ENCODE data around the gene FGD2.

Gene FGD2

DNA sequence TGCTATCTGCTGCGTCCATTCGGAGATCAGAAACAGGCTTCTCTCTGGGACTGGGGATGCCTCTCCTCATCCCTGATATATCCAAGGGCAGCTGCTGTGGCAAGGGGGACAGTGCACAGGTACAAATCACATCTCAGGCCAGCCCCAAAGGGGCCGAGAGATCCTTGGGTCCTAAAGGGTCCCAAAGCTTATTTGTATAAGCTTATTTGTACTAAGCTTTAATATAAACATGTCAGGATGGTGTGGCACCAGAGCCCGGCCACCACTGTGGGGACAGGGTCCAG lies 45.3 kb downstream of the FGD2 start:
- peak overlapping the region in 1 of 2 donors; percentile 63 for H3K27ac ChIP-seq (ENCODE audit: low read depth in 2 of 2, low read length in 2 of 2)
- no peaks in the 10 kb centered on the region for H3K9me3 ChIP-seq (ENCODE audit: control insufficient read depth in 2 of 2, low read length in 2 of 2)
- peaks cover 21 to 26% of the 10 kb centered on the region in 2 donors for H3K4me1 ChIP-seq (ENCODE audit: control insufficient read depth in 2 of 2, insufficient read depth in 2 of 2, low read length in 2 of 2)
- peak overlapping the region in 1 of 2 donors; percentile 32 for H3K9ac ChIP-seq (ENCODE audit: low read depth in 1 of 2, low read length in 2 of 2)
- H3K27me3 ChIP-seq (ENCODE audit: control insufficient read depth in 2 of 2, insufficient read depth in 2 of 2, low read length in 2 of 2) = no peaks in the 10 kb centered on the region
- H3K36me3 ChIP-seq (ENCODE audit: control insufficient read depth in 2 of 2, insufficient read depth in 2 of 2, low read length in 2 of 2) = no peaks in the 10 kb centered on the region
- no peak overlapping the region for H3K4me3 ChIP-seq (ENCODE audit: low read length in 2 of 2)

DNA sequence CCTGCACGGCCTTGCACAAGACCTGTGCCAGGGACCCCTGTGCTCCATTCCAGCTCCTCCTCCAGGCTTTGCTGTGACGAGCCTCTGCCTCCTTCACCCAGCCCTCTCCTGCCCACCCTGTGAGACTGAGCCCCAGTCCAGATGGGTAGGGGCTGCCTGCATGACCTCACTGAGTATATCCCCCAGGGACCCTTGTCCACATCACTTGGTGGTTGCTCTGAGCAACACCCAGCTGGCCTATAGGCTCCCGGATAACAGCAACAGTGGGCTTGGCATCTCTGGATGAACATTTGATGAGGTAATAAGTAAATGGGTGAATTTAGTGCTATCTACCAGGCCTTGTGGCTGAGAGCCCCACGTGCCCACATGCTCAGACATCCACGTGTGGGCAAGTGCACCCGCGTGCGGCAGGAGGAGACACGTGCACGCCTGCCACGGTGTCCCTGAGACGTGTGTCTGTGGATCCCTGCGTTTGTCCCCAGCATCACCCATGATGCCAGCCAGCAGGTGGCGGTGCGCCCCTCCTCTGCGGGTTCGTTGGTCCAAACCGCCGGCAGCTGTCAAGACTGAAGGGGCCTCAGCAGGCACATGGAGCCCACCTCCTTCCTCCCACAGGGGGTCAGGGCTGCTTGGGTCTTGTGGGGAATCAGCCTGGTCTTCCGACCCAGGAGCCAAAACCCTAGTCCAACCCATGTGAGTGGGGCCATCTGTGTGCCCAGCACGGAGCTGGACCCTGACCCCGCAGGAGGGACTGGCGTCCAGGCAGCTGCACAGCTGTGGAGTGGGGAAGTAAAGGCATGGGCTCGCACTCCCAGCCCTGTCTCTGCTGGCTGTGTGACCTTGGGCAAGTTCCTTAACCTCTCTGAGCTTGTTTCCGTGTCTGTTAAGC lies 45.9 kb downstream of the FGD2 start:
- peak overlapping the region; percentile 8 to 21 for H3K4me3 ChIP-seq (ENCODE audit: low read length in 2 of 2)
- peaks cover 21 to 26% of the 10 kb centered on the region in 2 donors for H3K4me1 ChIP-seq (ENCODE audit: control insufficient read depth in 2 of 2, insufficient read depth in 2 of 2, low read length in 2 of 2)
- no peak overlapping the region for H3K9ac ChIP-seq (ENCODE audit: low read depth in 1 of 2, low read length in 2 of 2)
- no peaks in the 10 kb centered on the region for H3K27me3 ChIP-seq (ENCODE audit: control insufficient read depth in 2 of 2, insufficient read depth in 2 of 2, low read length in 2 of 2)
- peak overlapping the region in 1 of 2 donors; percentile 9 for H3K27ac ChIP-seq (ENCODE audit: low read depth in 2 of 2, low read length in 2 of 2)
- no peaks in the 10 kb centered on the region for H3K9me3 ChIP-seq (ENCODE audit: control insufficient read depth in 2 of 2, low read length in 2 of 2)
- no peaks in the 10 kb centered on the region for H3K36me3 ChIP-seq (ENCODE audit: control insufficient read depth in 2 of 2, insufficient read depth in 2 of 2, low read length in 2 of 2)

DNA sequence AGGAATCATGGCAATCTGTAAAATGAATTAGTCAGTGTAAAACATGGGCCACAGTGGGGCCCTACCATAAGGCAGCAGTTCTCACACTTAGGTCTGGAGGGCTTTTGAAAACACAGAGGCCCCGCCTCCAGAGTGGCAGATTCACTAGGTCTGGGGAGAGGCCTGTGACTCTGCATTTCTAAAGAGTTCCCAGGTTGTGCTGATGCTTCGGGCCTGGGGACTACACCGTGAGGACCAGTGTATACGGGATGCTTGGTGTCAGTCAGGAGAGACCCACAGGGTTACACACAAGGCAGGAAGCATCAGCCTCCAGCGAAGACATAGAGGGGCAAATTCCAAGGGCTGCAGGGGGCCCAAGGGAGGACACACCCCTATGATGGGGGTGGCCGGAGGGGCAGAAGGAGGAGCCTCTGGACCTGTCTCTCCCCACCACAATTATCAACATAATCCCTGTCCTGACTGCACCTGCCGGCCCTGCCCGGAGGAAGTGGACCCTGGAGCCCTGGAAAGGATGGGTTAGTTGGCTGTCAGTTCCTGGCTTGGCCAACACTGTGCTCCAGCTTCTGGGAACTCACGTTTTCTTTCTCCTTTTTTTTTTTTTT lies 46.7 kb downstream of the FGD2 start:
- no peak overlapping the region for H3K4me3 ChIP-seq (ENCODE audit: low read length in 2 of 2)
- H3K27me3 ChIP-seq (ENCODE audit: control insufficient read depth in 2 of 2, insufficient read depth in 2 of 2, low read length in 2 of 2) = no peaks in the 10 kb centered on the region
- H3K27ac ChIP-seq (ENCODE audit: low read depth in 2 of 2, low read length in 2 of 2) = no peak overlapping the region
- no peak overlapping the region for H3K9ac ChIP-seq (ENCODE audit: low read depth in 1 of 2, low read length in 2 of 2)
- H3K4me1 ChIP-seq (ENCODE audit: control insufficient read depth in 2 of 2, insufficient read depth in 2 of 2, low read length in 2 of 2) = peaks cover 21 to 26% of the 10 kb centered on the region in 2 donors
- H3K9me3 ChIP-seq (ENCODE audit: control insufficient read depth in 2 of 2, low read length in 2 of 2) = no peaks in the 10 kb centered on the region
- H3K36me3 ChIP-seq (ENCODE audit: control insufficient read depth in 2 of 2, insufficient read depth in 2 of 2, low read length in 2 of 2) = no peaks in the 10 kb centered on the region

DNA sequence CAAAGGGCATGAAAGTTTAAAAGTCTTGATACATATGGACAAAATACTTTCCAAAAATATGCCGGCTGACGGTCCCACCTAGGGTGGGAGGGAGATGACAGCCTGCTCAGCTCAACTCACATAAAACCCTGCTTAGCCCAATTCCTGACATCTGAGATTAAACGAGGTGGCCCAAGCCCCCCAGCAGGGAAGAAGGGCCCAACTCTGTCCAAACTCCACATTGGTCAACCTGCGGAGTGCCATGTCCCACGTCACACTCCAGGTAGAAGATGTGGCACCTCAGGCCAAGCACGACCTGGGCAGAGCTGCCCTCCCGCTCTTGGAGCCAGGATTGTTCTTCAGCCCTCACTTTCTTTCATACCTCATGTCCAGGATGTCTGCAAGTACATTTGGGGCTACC lies 48.2 kb downstream of the FGD2 start:
- H3K4me3 ChIP-seq (ENCODE audit: low read length in 2 of 2) = no peak overlapping the region
- peaks cover 21% of the 10 kb centered on the region in 2 donors for H3K4me1 ChIP-seq (ENCODE audit: control insufficient read depth in 2 of 2, insufficient read depth in 2 of 2, low read length in 2 of 2)

DNA sequence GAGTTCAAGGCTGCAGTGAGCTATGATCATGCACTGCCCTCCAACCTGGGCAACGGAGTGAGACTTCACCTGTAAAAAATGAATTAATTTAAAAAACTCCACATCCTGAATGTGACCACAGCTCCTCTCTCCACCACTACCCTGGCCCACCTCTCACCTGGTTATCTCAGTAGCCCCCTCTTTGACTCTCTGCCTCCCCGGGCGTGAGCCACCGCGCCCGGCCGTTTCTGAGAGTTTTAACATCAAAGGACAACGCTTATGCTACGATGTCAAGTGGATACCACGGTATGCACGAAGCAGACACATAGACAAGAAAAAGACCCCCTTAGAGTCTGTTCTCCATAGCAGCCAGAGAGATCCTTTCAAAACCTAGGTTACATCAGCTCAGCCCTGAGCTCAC lies 48.7 kb downstream of the FGD2 start:
- H3K9me3 ChIP-seq (ENCODE audit: control insufficient read depth in 2 of 2, low read length in 2 of 2) = no peaks in the 10 kb centered on the region
- peaks cover 20 to 21% of the 10 kb centered on the region in 2 donors for H3K4me1 ChIP-seq (ENCODE audit: control insufficient read depth in 2 of 2, insufficient read depth in 2 of 2, low read length in 2 of 2)
- no peak overlapping the region for H3K9ac ChIP-seq (ENCODE audit: low read depth in 1 of 2, low read length in 2 of 2)
- H3K27ac ChIP-seq (ENCODE audit: low read depth in 2 of 2, low read length in 2 of 2) = no peak overlapping the region
- no peak overlapping the region for H3K4me3 ChIP-seq (ENCODE audit: low read length in 2 of 2)
- no peaks in the 10 kb centered on the region for H3K27me3 ChIP-seq (ENCODE audit: control insufficient read depth in 2 of 2, insufficient read depth in 2 of 2, low read length in 2 of 2)
- H3K36me3 ChIP-seq (ENCODE audit: control insufficient read depth in 2 of 2, insufficient read depth in 2 of 2, low read length in 2 of 2) = no peaks in the 10 kb centered on the region

More for the DNA sequence above, 48.2 kb downstream of the FGD2 start:
- no peak overlapping the region for H3K9ac ChIP-seq (ENCODE audit: low read depth in 1 of 2, low read length in 2 of 2)
- no peaks in the 10 kb centered on the region for H3K36me3 ChIP-seq (ENCODE audit: control insufficient read depth in 2 of 2, insufficient read depth in 2 of 2, low read length in 2 of 2)
- H3K27me3 ChIP-seq (ENCODE audit: control insufficient read depth in 2 of 2, insufficient read depth in 2 of 2, low read length in 2 of 2) = no peaks in the 10 kb centered on the region
- no peaks in the 10 kb centered on the region for H3K9me3 ChIP-seq (ENCODE audit: control insufficient read depth in 2 of 2, low read length in 2 of 2)
- no peak overlapping the region for H3K27ac ChIP-seq (ENCODE audit: low read depth in 2 of 2, low read length in 2 of 2)

DNA sequence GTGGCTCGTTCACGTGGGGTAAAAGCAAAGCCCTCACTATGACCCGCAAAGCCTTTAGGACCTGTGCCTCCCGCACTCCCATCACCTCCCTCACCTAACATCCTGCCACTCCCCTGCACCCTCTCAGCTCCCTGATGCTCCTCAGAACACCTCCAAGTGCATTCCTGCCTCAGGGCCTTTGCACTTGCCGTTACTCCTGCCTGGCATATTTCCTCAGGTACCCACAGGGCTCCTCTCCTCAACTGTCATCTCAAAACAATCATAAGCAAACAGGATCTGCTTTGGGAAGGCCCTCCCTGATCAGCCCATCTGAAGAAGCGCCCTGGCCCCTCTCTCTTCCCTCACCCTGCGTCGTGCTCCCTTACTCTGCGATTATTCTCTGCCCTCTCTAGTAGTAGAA lies 49.1 kb downstream of the FGD2 start:
- Histone ChIP-seq H3K9me3 (ENCODE audit: control insufficient read depth in 2 of 2, low read length in 2 of 2) (no peaks in the 10 kb centered on the region), H3K4me1 (ENCODE audit: control insufficient read depth in 2 of 2, insufficient read depth in 2 of 2, low read length in 2 of 2) (peaks cover 21 to 24% of the 10 kb centered on the region in 2 donors), H3K27ac (ENCODE audit: low read depth in 2 of 2, low read length in 2 of 2) (no peak overlapping the region), H3K27me3 (ENCODE audit: control insufficient read depth in 2 of 2, insufficient read depth in 2 of 2, low read length in 2 of 2) (no peaks in the 10 kb centered on the region), H3K4me3 (ENCODE audit: low read length in 2 of 2) (no peak overlapping the region), H3K36me3 (ENCODE audit: control insufficient read depth in 2 of 2, insufficient read depth in 2 of 2, low read length in 2 of 2) (no peaks in the 10 kb centered on the region), H3K9ac (ENCODE audit: low read depth in 1 of 2, low read length in 2 of 2) (no peak overlapping the region)

DNA sequence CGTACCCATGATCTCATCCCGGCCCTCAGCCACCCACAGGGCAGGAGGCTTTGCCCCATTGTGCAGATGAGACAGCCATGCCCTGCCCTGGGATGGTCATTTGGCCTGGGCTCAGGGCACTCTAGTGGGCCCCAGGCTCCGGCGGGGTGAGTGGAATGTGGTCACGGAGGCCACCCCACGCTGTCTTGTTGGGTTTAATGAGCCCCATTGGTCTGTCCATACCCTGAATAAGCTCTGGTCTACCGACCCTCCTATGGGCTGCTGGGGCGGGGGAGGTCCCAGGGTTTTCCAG lies 50.6 kb downstream of the FGD2 start:
- no peak overlapping the region for H3K4me3 ChIP-seq (ENCODE audit: low read length in 2 of 2)
- H3K27ac ChIP-seq (ENCODE audit: low read depth in 2 of 2, low read length in 2 of 2) = no peak overlapping the region
- peaks cover 18 to 20% of the 10 kb centered on the region in 2 donors for H3K4me1 ChIP-seq (ENCODE audit: control insufficient read depth in 2 of 2, insufficient read depth in 2 of 2, low read length in 2 of 2)
- H3K27me3 ChIP-seq (ENCODE audit: control insufficient read depth in 2 of 2, insufficient read depth in 2 of 2, low read length in 2 of 2) = no peaks in the 10 kb centered on the region
- no peak overlapping the region for H3K9ac ChIP-seq (ENCODE audit: low read depth in 1 of 2, low read length in 2 of 2)
- no peaks in the 10 kb centered on the region for H3K36me3 ChIP-seq (ENCODE audit: control insufficient read depth in 2 of 2, insufficient read depth in 2 of 2, low read length in 2 of 2)
- no peaks in the 10 kb centered on the region for H3K9me3 ChIP-seq (ENCODE audit: control insufficient read depth in 2 of 2, low read length in 2 of 2)

DNA sequence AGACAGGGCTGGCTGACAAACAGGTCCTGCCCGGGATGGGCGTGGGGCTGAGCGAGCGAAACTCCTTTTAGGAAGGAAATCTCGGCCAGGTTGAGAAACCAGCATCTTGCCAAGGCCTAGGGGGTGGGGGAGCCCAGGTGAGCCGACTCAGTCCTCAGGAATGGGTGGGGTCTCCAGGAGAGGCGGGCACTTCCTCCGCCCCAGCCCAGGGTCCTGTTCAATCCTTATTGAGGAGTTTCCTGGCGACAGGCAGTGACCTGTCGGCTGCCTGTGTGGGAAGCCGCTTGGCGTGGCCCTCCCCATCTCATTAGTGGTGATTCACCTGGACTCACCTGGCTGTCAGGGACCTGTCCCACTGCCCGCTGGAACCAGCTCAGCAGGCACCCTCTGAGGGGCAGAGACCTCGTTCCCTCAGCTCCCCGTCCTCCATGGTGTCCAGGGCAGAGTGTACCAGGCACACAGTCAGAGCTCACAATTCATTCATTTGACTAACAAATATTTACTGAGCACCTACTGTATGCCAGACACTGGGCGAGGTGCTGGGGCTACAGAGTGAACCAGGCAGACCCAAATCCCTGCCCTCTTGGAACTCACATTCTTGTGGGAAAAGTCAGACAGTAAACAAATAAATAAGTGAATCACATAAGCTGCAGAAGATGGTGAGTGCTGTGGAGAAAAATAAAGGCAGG lies 51.1 kb downstream of the FGD2 start:
- no peaks in the 10 kb centered on the region for H3K9me3 ChIP-seq (ENCODE audit: control insufficient read depth in 2 of 2, low read length in 2 of 2)
- H3K27me3 ChIP-seq (ENCODE audit: control insufficient read depth in 2 of 2, insufficient read depth in 2 of 2, low read length in 2 of 2) = no peaks in the 10 kb centered on the region
- H3K9ac ChIP-seq (ENCODE audit: low read depth in 1 of 2, low read length in 2 of 2) = no peak overlapping the region
- no peak overlapping the region for H3K4me3 ChIP-seq (ENCODE audit: low read length in 2 of 2)
- no peak overlapping the region for H3K27ac ChIP-seq (ENCODE audit: low read depth in 2 of 2, low read length in 2 of 2)
- peaks cover 13 to 14% of the 10 kb centered on the region in 2 donors for H3K4me1 ChIP-seq (ENCODE audit: control insufficient read depth in 2 of 2, insufficient read depth in 2 of 2, low read length in 2 of 2)
- no peaks in the 10 kb centered on the region for H3K36me3 ChIP-seq (ENCODE audit: control insufficient read depth in 2 of 2, insufficient read depth in 2 of 2, low read length in 2 of 2)

DNA sequence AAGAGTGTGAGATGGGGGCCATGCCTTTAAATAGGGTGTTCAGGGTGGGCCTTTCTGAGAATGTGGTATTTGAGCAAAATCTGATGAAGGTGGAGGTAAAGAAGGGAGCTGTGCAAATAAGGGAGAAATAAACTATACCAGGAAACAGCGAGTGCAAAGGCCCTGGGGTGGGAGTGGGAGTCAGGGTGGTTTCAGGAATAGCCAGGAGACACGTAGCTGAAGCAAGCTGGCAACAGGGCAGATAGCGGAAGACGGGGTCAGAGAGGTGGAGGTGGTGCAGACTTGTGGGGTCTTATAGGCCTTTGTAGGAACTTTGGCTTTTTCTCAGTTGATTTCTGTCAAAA lies 51.6 kb downstream of the FGD2 start:
- Histone ChIP-seq H3K9me3 (ENCODE audit: control insufficient read depth in 2 of 2, low read length in 2 of 2) (no peaks in the 10 kb centered on the region), H3K36me3 (ENCODE audit: control insufficient read depth in 2 of 2, insufficient read depth in 2 of 2, low read length in 2 of 2) (no peaks in the 10 kb centered on the region), H3K4me3 (ENCODE audit: low read length in 2 of 2) (no peak overlapping the region), H3K27ac (ENCODE audit: low read depth in 2 of 2, low read length in 2 of 2) (no peak overlapping the region), H3K27me3 (ENCODE audit: control insufficient read depth in 2 of 2, insufficient read depth in 2 of 2, low read length in 2 of 2) (no peaks in the 10 kb centered on the region), H3K9ac (ENCODE audit: low read depth in 1 of 2, low read length in 2 of 2) (no peak overlapping the region), H3K4me1 (ENCODE audit: control insufficient read depth in 2 of 2, insufficient read depth in 2 of 2, low read length in 2 of 2) (peaks cover 9% of the 10 kb centered on the region in 2 donors)

DNA sequence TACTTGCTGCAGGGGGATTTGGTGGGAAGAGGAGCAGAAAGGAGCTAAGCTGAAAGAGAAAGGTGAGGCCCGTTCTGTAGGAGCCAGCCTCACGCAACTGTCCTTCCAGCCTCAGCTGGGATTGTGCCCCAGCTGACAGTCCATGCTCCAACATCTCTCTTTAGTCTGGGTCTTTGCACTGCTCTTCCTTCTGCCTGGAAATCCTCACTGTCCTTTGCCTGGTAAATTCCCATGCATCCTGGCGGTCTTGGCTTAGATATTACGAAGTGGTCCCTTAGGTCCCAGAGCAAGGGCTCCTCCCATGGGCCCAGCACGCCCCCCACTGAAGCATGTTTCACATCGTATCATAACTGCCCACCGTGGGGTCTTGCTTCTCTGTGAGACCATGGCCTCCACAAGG lies 52.2 kb downstream of the FGD2 start:
- H3K9me3 ChIP-seq (ENCODE audit: control insufficient read depth in 2 of 2, low read length in 2 of 2) = no peaks in the 10 kb centered on the region
- H3K36me3 ChIP-seq (ENCODE audit: control insufficient read depth in 2 of 2, insufficient read depth in 2 of 2, low read length in 2 of 2) = no peaks in the 10 kb centered on the region
- H3K9ac ChIP-seq (ENCODE audit: low read depth in 1 of 2, low read length in 2 of 2) = no peak overlapping the region
- no peak overlapping the region for H3K4me3 ChIP-seq (ENCODE audit: low read length in 2 of 2)
- no peaks in the 10 kb centered on the region for H3K27me3 ChIP-seq (ENCODE audit: control insufficient read depth in 2 of 2, insufficient read depth in 2 of 2, low read length in 2 of 2)
- H3K4me1 ChIP-seq (ENCODE audit: control insufficient read depth in 2 of 2, insufficient read depth in 2 of 2, low read length in 2 of 2) = peaks cover 9% of the 10 kb centered on the region in 2 donors
- H3K27ac ChIP-seq (ENCODE audit: low read depth in 2 of 2, low read length in 2 of 2) = no peak overlapping the region
